Activated CD4-positive, alpha-beta T cell treated with anti-CD3 and anti-CD28 coated beads, Interleukin-2, amount 50 U/mL, for 16 hours (primary cell): ENCODE data around the gene TMEM223.
"Not testable (repeated sequence)": the region's sequence is repeated elsewhere in the genome, so short reads cannot be mapped to it uniquely, and the experiment has no call there.

ENCODE experiments used
- DNase-seq: peaks from one replicate; pipeline ENCODE4 v3.0.0-alpha.2; 2020

Gene TMEM223

GRCh38 chr11:62799486-62799885, 7.7 kb upstream of the TMEM223 start:
- DNase-seq: no peak

GRCh38 chr11:62796281-62796680, 4.5 kb upstream of the TMEM223 start:
- no peak for DNase-seq

GRCh38 chr11:62794201-62794775, 2.5 kb upstream of the TMEM223 start:
- no peak for DNase-seq

- DNase-seq: no peak
These were observed 383 bp upstream of the TMEM223 start for GRCh38 chr11:62792202-62792575.

GRCh38 chr11:62789576-62789975, 2.2 kb downstream of the TMEM223 start:
- DNase-seq: no peak

GRCh38 chr11:62788991-62789390, 2.8 kb downstream of the TMEM223 start:
- DNase-seq: no peak

GRCh38 chr11:62787005-62787759, 4.6 kb downstream of the TMEM223 start, which contains the start of gene TMEM179B:
Gene TMEM179B (plus strand): TSS chr11:62787402. CDS start chr11:62787432, 30 bp downstream.
- peak; percentile 98 for DNase-seq

- DNase-seq: peak; percentile 89
These were observed 5.3 kb downstream of the TMEM223 start for GRCh38 chr11:62786318-62787004.

- no peak for DNase-seq
These were observed 9.1 kb downstream of the TMEM223 start for GRCh38 chr11:62782753-62783152.

- DNase-seq: no peak
These were observed 13.4 kb downstream of the TMEM223 start for GRCh38 chr11:62778441-62778840.

- DNase-seq: no peak
These were observed 14.4 kb downstream of the TMEM223 start for GRCh38 chr11:62777389-62777788.

- DNase-seq: no peak
These were observed 16.2 kb downstream of the TMEM223 start for GRCh38 chr11:62775646-62776045.

- DNase-seq: no peak
These were observed 17.4 kb downstream of the TMEM223 start for GRCh38 chr11:62774407-62774806.

- peak; percentile 96 for DNase-seq
These were observed 20.4 kb downstream of the TMEM223 start, which contains the start of gene TAF6L for GRCh38 chr11:62771144-62772021. Gene TAF6L (plus strand): TSS chr11:62771396. CDS start chr11:62775784, 4,388 bp downstream.

- DNase-seq: peak; percentile 21
These were observed 21.0 kb downstream of the TMEM223 start for GRCh38 chr11:62770778-62771143.

- not testable (repeated sequence) for DNase-seq
These were observed 31.0 kb downstream of the TMEM223 start for GRCh38 chr11:62760867-62761227.

- DNase-seq: no peak
These were observed 33.7 kb downstream of the TMEM223 start for GRCh38 chr11:62757846-62758788.

- no peak for DNase-seq
These were observed 36.7 kb downstream of the TMEM223 start for GRCh38 chr11:62755086-62755615.

GRCh38 chr11:62753736-62754603, 37.8 kb downstream of the TMEM223 start, which contains the start of gene ZBTB3:
Gene ZBTB3 (minus strand): TSS chr11:62754160. CDS start chr11:62753664, 496 bp downstream.
- DNase-seq: peak; percentile 99

GRCh38 chr11:62752994-62753735, 38.6 kb downstream of the TMEM223 start:
- DNase-seq: no peak
